Lung (tissue), 12 donors: ENCODE results near the gene PHLPP2. TPM values are rescaled to one million over a fixed set of nuclear protein-coding genes. Genes with fewer than 3 reads are reported as not detected.

Experiments
- ATAC-seq: fragments of 200-7000 bp; cut with Tn5 transposase; one replicate; pipeline ENCODE4 v1.9.1; 2020; ENCODE audit warnings: moderate number of reproducible peaks; ENCODE audit not compliant: insufficient read depth, low FRiP score
- DNase-seq, 3 donors: peaks; one replicate each; pipeline ENCODE4 v3.0.0-alpha.2; 2013 to 2017
- H3K27ac ChIP-seq, 2 donors: one replicate each; pipeline ENCODE4 v1.5.1; 2013; ENCODE audit warnings: mild to moderate bottlenecking in 2 of 2, moderate library complexity in 2 of 2, control low read depth in 1 of 2, inconsistent platforms in 1 of 2, low read depth in 1 of 2, low read length in 1 of 2
- H3K27me3 ChIP-seq, 3 donors: one replicate each; pipeline ENCODE4 v1.5.1; 2013; ENCODE audit warnings: low read length in 2 of 3; ENCODE audit not compliant: control insufficient read depth in 3 of 3, insufficient read depth in 3 of 3
- H3K36me3 ChIP-seq, 4 donors: one replicate each; pipeline ENCODE4 v1.5.1; 2013; ENCODE audit warnings: low read length in 4 of 4, mild to moderate bottlenecking in 1 of 4, moderate library complexity in 1 of 4; ENCODE audit not compliant: control insufficient read depth in 4 of 4, insufficient read depth in 4 of 4
- H3K4me1 ChIP-seq, 5 donors: one replicate each; pipeline ENCODE4 v1.5.1; 2013; ENCODE audit warnings: low read length in 5 of 5, mild to moderate bottlenecking in 2 of 5, moderate library complexity in 1 of 5; ENCODE audit not compliant: control insufficient read depth in 5 of 5, insufficient read depth in 5 of 5
- H3K4me3 ChIP-seq: one replicate; pipeline ENCODE4 v1.5.1; 2013; ENCODE audit warnings: mild to moderate bottlenecking, control low read depth, moderate library complexity
- H3K9ac ChIP-seq, 2 donors: one replicate each; pipeline ENCODE4 v1.5.1; 2013; ENCODE audit warnings: low read length in 2 of 2, control low read depth in 1 of 2; ENCODE audit not compliant: insufficient read depth in 1 of 2
- H3K9me3 ChIP-seq, 4 donors: one replicate each; pipeline ENCODE4 v1.5.1; 2013; ENCODE audit warnings: low read length in 3 of 4, mild to moderate bottlenecking in 1 of 4, moderate library complexity in 1 of 4; ENCODE audit not compliant: control insufficient read depth in 4 of 4, insufficient read depth in 3 of 4
- CTCF ChIP-seq: IDR thresholded peaks from 2 replicates; pipeline ENCODE4 v1.5.1; 2012; ENCODE audit warnings: mild to moderate bottlenecking; ENCODE audit errors: control extremely low read depth, extremely low read depth
- WGBS, 2 donors: extraction: QIAGEN DNeasy Blood & Tissue Kit; methylation state at CpG; one replicate each; pipeline ENCODE4 v1.1.7; 2013; 5-methylcytosine and 5-hydroxymethylcytosine counted together
- polyA plus RNA-seq, 2 donors: library from polyadenylated mRNA; stranded (reverse); fragments of 200-250 nt; gene quantifications; one replicate each; pipeline ENCODE4 v1.2.1, GENCODE V29; 2013
- total RNA-seq, 2 donors: library from RNA; depleted of rRNA in 1 of 2; stranded (reverse); fragments of >200 nt in 1 of 2; gene quantifications; one replicate each; pipeline ENCODE4 v1.2.1, GENCODE V29; 2014 to 2021
- donor health status: control.
- donor health status: control.
- donor health status: Bipolar disorder and iron deficiency.
- donor health status: healthy.
- donor health status: DM: yes; HTN: yes; CAD: no.

PHLPP2 gene
- total and polyA plus RNA-seq, 4 donors: 1.3 to 6.5 (median 3.6) TPM

- no peak overlapping the region for H3K4me3 ChIP-seq
- H3K36me3 ChIP-seq: peaks cover 14 to 31% (median 22%) of the 10 kb centered on the region in 4 donors
- WGBS, 2 donors: 80 to 88% methylated on average over 3 of the region's 3 CpGs
- no peaks in the 10 kb centered on the region for H3K4me1 ChIP-seq
- H3K9ac ChIP-seq: no peak overlapping the region
- ATAC-seq: no peak
- no peaks in the 10 kb centered on the region for H3K27me3 ChIP-seq
- peak in 1 of 3 donors; percentile 1 for DNase-seq
- TF ChIP-seq CTCF: no peak
- no peak overlapping the region for H3K27ac ChIP-seq
- no peaks in the 10 kb centered on the region for H3K9me3 ChIP-seq
These were observed 49.1 kb downstream of the PHLPP2 start for GRCh38 chr16:71675380-71675779.

GRCh38 chr16:71674229-71674628 lies 50.3 kb downstream of the PHLPP2 start:
- no peak for ATAC-seq
- Histone ChIP-seq H3K9ac (no peak overlapping the region), H3K36me3 (peaks cover 13 to 31% (median 24%) of the 10 kb centered on the region in 4 donors), H3K27me3 (no peaks in the 10 kb centered on the region), H3K4me3 (no peak overlapping the region), H3K4me1 (no peaks in the 10 kb centered on the region), H3K9me3 (no peaks in the 10 kb centered on the region), H3K27ac (no peak overlapping the region)
- 91 to 93% methylated on average over 2 of the region's 2 CpGs for WGBS, 2 donors
- DNase-seq: no peak
- no peak for TF ChIP-seq CTCF

GRCh38 chr16:71673582-71673973 lies 50.9 kb downstream of the PHLPP2 start:
- no peak overlapping the region for H3K9ac ChIP-seq
- TF ChIP-seq CTCF: no peak
- H3K9me3 ChIP-seq: no peaks in the 10 kb centered on the region
- no peaks in the 10 kb centered on the region for H3K27me3 ChIP-seq
- H3K4me3 ChIP-seq: no peak overlapping the region
- no peak overlapping the region for H3K27ac ChIP-seq
- DNase-seq (no peak), ATAC-seq (no peak)
- peaks cover 14 to 30% (median 25%) of the 10 kb centered on the region in 4 donors for H3K36me3 ChIP-seq
- 93 to 96% methylated on average over 1 of the region's 1 CpG for WGBS, 2 donors
- H3K4me1 ChIP-seq: no peaks in the 10 kb centered on the region
